H1 (cell line): ENCODE data around the gene EFCAB8. TPM values are rescaled to one million over a fixed set of nuclear protein-coding genes. Genes with fewer than 3 reads are reported as not detected.

Experiments used
- CTCF ChIA-PET: fragments of 300-600 bp; sonication (Branson Sonifier 250); formaldehyde crosslinking; loops from one replicate; lab custom pipeline; 2021; ENCODE audit not compliant: partially characterized antibody; lab: Charles Lee
- POLR2A ChIA-PET: fragments of 300-600 bp; sonication (Branson Sonifier 250); formaldehyde crosslinking; loops from one replicate; lab custom pipeline; 2021; ENCODE audit warnings: inconsistent platforms; ENCODE audit not compliant: partially characterized antibody; lab: Charles Lee
- DNase-seq, 2 experiments: peaks; one replicate each; pipeline versions ENCODE4 v3.0.0 to v3.0.0-alpha.2; 2010 to 2022; ENCODE audit warnings: low spot score in 2 of 2, low read depth in 1 of 2, mixed read lengths in 1 of 2
- FAIRE-seq: peaks from 2 replicates; lab custom pipeline; 2011; peaks lifted over from hg19 to GRCh38; lab: Jason Lieb, UNC
- H2AFZ ChIP-seq: 2 replicates; pipeline ENCODE4 v1.8.1; 2012; ENCODE audit warnings: low read length, inconsistent platforms
- H2AK5ac ChIP-seq: 2 replicates; pipeline ENCODE4 v1.6.1; 2013; ENCODE audit warnings: low read depth, low read length
- H2BK120ac ChIP-seq: replicated peaks from 2 replicates; pipeline ENCODE3; 2013; ENCODE audit warnings: low read depth, low read length, inconsistent platforms
- H2BK12ac ChIP-seq: 2 replicates; pipeline ENCODE4 v1.6.1; 2013; ENCODE audit warnings: low read depth, low read length
- H2BK15ac ChIP-seq: 2 replicates; pipeline ENCODE4 v1.6.1; 2013; ENCODE audit warnings: low read length
- H2BK20ac ChIP-seq: 2 replicates; pipeline ENCODE4 v1.6.1; 2013; ENCODE audit warnings: low read length
- H2BK5ac ChIP-seq: 2 replicates; pipeline ENCODE4 v1.6.1; 2013; ENCODE audit warnings: low read depth, low read length
- H3K14ac ChIP-seq: 2 replicates; pipeline ENCODE4 v1.6.1; 2013; ENCODE audit warnings: inconsistent platforms; ENCODE audit not compliant: insufficient read length
- H3K18ac ChIP-seq: 2 replicates; pipeline ENCODE4 v1.6.1; 2013; ENCODE audit warnings: low read length; ENCODE audit errors: extremely low read depth
- H3K23ac ChIP-seq: 2 replicates; pipeline ENCODE4 v1.6.1; 2013; ENCODE audit warnings: inconsistent platforms; ENCODE audit not compliant: insufficient read length
- H3K23me2 ChIP-seq: 2 replicates; pipeline ENCODE4 v1.6.1; 2013; ENCODE audit warnings: low read depth, low read length
- H3K27ac ChIP-seq: 2 replicates; pipeline ENCODE4 v1.6.1; 2011; ENCODE audit warnings: low read depth, low read length, inconsistent platforms
- H3K27me3 ChIP-seq, 4 experiments: replicated peaks in 1 of 4; 1 replicate in 1 of 4; 2 replicates in 3 of 4; pipeline versions ENCODE4 v1.6.1 to v1.8.1; 2011 to 2013; ENCODE audit warnings: low read length in 3 of 4, mild to moderate bottlenecking in 3 of 4, inconsistent platforms in 2 of 4, mixed read lengths in 2 of 4, moderate library complexity in 1 of 4; ENCODE audit not compliant: control insufficient read depth in 3 of 4, insufficient read depth in 3 of 4; ENCODE audit errors: extremely low read depth in 1 of 4
- H3K36me3 ChIP-seq, 4 experiments: 2 replicates each; pipeline versions ENCODE4 v1.6.1 to v1.8.1; 2011 to 2013; ENCODE audit warnings: mild to moderate bottlenecking in 4 of 4, low read length in 3 of 4, moderate library complexity in 2 of 4, control low read depth in 1 of 4, inconsistent platforms in 1 of 4; ENCODE audit not compliant: insufficient read depth in 4 of 4, control insufficient read depth in 2 of 4
- H3K4ac ChIP-seq: replicated peaks from 2 replicates; pipeline ENCODE3; 2013; ENCODE audit warnings: low read length, low read depth, mixed read lengths, inconsistent platforms; ENCODE audit not compliant: insufficient read length
- H3K4me1 ChIP-seq, 4 experiments: replicated peaks in 1 of 4; 1 replicate in 1 of 4; 2 replicates in 3 of 4; pipeline versions ENCODE4 v1.6.1 to v1.8.1; 2011 to 2013; ENCODE audit warnings: low read length in 3 of 4, inconsistent platforms in 2 of 4, mixed read lengths in 1 of 4; ENCODE audit not compliant: insufficient read depth in 4 of 4, control insufficient read depth in 3 of 4
- H3K4me2 ChIP-seq, 2 experiments: 2 replicates each; pipeline versions ENCODE4 v1.6.1 to v1.8.1; 2011 to 2013; ENCODE audit warnings: low read depth in 2 of 2, low read length in 2 of 2, control low read depth in 1 of 2, inconsistent platforms in 1 of 2, mild to moderate bottlenecking in 1 of 2; ENCODE audit not compliant: insufficient read depth in 1 of 2
- H3K4me3 ChIP-seq, 4 experiments: fragments of 200-600, 300-600 bp in 1 of 4; sonication (generic), shearing (Covaris generic), sonication (Bioruptor Twin) in 1 of 4; 2 replicates each; pipeline versions ENCODE4 v1.5.1 to v1.8.1; 2011 to 2016; ENCODE audit warnings: low read length in 4 of 4, low read depth in 3 of 4, control low read depth in 2 of 4, inconsistent platforms in 2 of 4, mild to moderate bottlenecking in 2 of 4, mixed read lengths in 1 of 4, moderate library complexity in 1 of 4; ENCODE audit not compliant: insufficient read depth in 2 of 4; ENCODE audit errors: extremely low read depth in 1 of 4
- H3K56ac ChIP-seq: replicated peaks from 2 replicates; pipeline ENCODE3; 2013; ENCODE audit warnings: low read depth, mild to moderate bottlenecking, mixed read lengths, low read length, inconsistent platforms; ENCODE audit not compliant: insufficient read length
- H3K79me1 ChIP-seq: 2 replicates; pipeline ENCODE4 v1.6.1; 2013; ENCODE audit warnings: low read depth, low read length, control low read depth
- H3K79me2 ChIP-seq, 2 experiments: 2 replicates each; pipeline versions ENCODE4 v1.6.1 to v1.8.1; 2012 to 2013; ENCODE audit warnings: low read length in 2 of 2, mild to moderate bottlenecking in 2 of 2, inconsistent platforms in 1 of 2; ENCODE audit not compliant: insufficient read depth in 2 of 2, control insufficient read depth in 1 of 2
- H3K9ac ChIP-seq, 4 experiments: replicated peaks in 1 of 4; 1 replicate in 1 of 4; 2 replicates in 3 of 4; pipeline versions ENCODE4 v1.6.1 to v1.8.1; 2011 to 2013; ENCODE audit warnings: low read depth in 3 of 4, low read length in 3 of 4, control low read depth in 2 of 4, mild to moderate bottlenecking in 2 of 4, moderate library complexity in 2 of 4, inconsistent platforms in 1 of 4; ENCODE audit errors: extremely low read depth in 1 of 4
- H3K9me3 ChIP-seq, 2 experiments: 2 replicates each; pipeline versions ENCODE4 v1.6.1 to v1.8.1; 2012 to 2013; ENCODE audit warnings: mild to moderate bottlenecking in 2 of 2, moderate library complexity in 2 of 2, control low read depth in 1 of 2, inconsistent platforms in 1 of 2, low read depth in 1 of 2, low read length in 1 of 2, mixed read lengths in 1 of 2; ENCODE audit not compliant: insufficient read depth in 2 of 2
- H4K20me1 ChIP-seq, 2 experiments: replicated peaks in 1 of 2; 2 replicates each; pipeline versions ENCODE3 to v1.8.1; 2011 to 2013; ENCODE audit warnings: inconsistent platforms in 2 of 2, low read length in 2 of 2, mild to moderate bottlenecking in 1 of 2; ENCODE audit not compliant: insufficient read depth in 2 of 2, control insufficient read depth in 1 of 2
- H4K5ac ChIP-seq: 2 replicates; pipeline ENCODE4 v1.6.1; 2013; ENCODE audit warnings: low read length, low read depth, mixed read lengths, inconsistent platforms; ENCODE audit not compliant: insufficient read length
- H4K8ac ChIP-seq: 2 replicates; pipeline ENCODE4 v1.8.0; 2013; ENCODE audit warnings: mild to moderate bottlenecking, moderate library complexity, low read length, inconsistent platforms; ENCODE audit not compliant: insufficient read depth; ENCODE audit errors: extremely low read depth
- H4K91ac ChIP-seq: replicated peaks from 2 replicates; pipeline ENCODE3; 2013; ENCODE audit warnings: low read length, mixed read lengths, inconsistent platforms; ENCODE audit not compliant: insufficient read length
- ASH2L ChIP-seq: fragments of 200-600, 300-600 bp; sonication (generic); IDR thresholded peaks from one replicate; pipeline ENCODE4 v1.7.1; 2017; ENCODE audit warnings: low read length
- BCL11A ChIP-seq, 2 experiments: IDR thresholded peaks; one replicate each; pipeline ENCODE4 v1.6.1; 2011; ENCODE audit warnings: low read depth in 2 of 2, low read length in 2 of 2, mild to moderate bottlenecking in 2 of 2
- CTBP2 ChIP-seq: IDR thresholded peaks from 2 replicates; pipeline ENCODE4 v1.7.0; 2011; ENCODE audit warnings: borderline replicate concordance, mild to moderate bottlenecking, moderate library complexity, mixed read lengths, low read length; ENCODE audit not compliant: insufficient read depth, insufficient read length
- EZH2 ChIP-seq: fragments of 200-600 bp; sonication (generic); IDR thresholded peaks from 2 replicates; pipeline ENCODE4 v1.7.1; 2012; ENCODE audit warnings: low read depth, mild to moderate bottlenecking, moderate library complexity, low read length, inconsistent platforms; ENCODE audit not compliant: severe bottlenecking
- KDM4A ChIP-seq: IDR thresholded peaks from one replicate; pipeline ENCODE4 v1.7.1; 2012; ENCODE audit warnings: low read depth, mild to moderate bottlenecking, moderate library complexity, low read length, inconsistent platforms; ENCODE audit not compliant: severe bottlenecking
- NANOG ChIP-seq: IDR thresholded peaks from 2 replicates; pipeline ENCODE4 v1.6.1; 2011; ENCODE audit warnings: low read length, low read depth, mild to moderate bottlenecking, inconsistent platforms; ENCODE audit not compliant: insufficient read depth, poor library complexity, severe bottlenecking
- NRF1 ChIP-seq: IDR thresholded peaks from 2 replicates; pipeline ENCODE4 v1.6.1; 2011; ENCODE audit warnings: mild to moderate bottlenecking, low read depth, low read length, improper control_type of control experiment
- POLR2A ChIP-seq, 2 experiments: IDR thresholded peaks; 1 replicate in 1 of 2; 2 replicates in 1 of 2; pipeline ENCODE4 v1.6.1; 2011; ENCODE audit warnings: low read depth in 2 of 2, low read length in 2 of 2, mild to moderate bottlenecking in 2 of 2; ENCODE audit errors: control extremely low read depth in 1 of 2
- SP1 ChIP-seq: IDR thresholded peaks from 2 replicates; pipeline ENCODE4 v1.6.1; 2011; ENCODE audit warnings: low read depth, low read length
- SP4 ChIP-seq: IDR thresholded peaks from 2 replicates; pipeline ENCODE4 v1.6.1; 2012; ENCODE audit warnings: low read length, inconsistent platforms
- SRF ChIP-seq: IDR thresholded peaks from 2 replicates; pipeline ENCODE4 v1.6.1; 2011; ENCODE audit warnings: mild to moderate bottlenecking, low read depth, low read length, moderate library complexity
- WGBS, 2 experiments: shearing (Covaris generic) in 1 of 2; methylation state at CpG; one replicate each; pipeline versions ENCODE4 v1.1.6 to v1.1.7; 2013 to 2015; ENCODE audit warnings: low lambda C conversion rate in 2 of 2, mixed read lengths in 2 of 2, inconsistent platforms in 1 of 2, low coverage in 1 of 2, missing lambda C conversion rate in 1 of 2; ENCODE audit not compliant: insufficient replicate concordance in 2 of 2, insufficient coverage in 1 of 2, insufficient read length in 1 of 2; ENCODE audit errors: extremely low coverage in 1 of 2, missing lambda C conversion rate in 1 of 2; 5-methylcytosine and 5-hydroxymethylcytosine counted together
- polyA plus RNA-seq, 7 experiments: library from polyadenylated mRNA; depleted of rRNA in 3 of 7; stranded (reverse) in 5 of 7; unstranded in 2 of 7; fragments of >200 nt in 5 of 7; fragments of 200-250 nt in 2 of 7; gene quantifications; 1 replicate in 5 of 7; 2 replicates in 1 of 7; 4 replicates in 1 of 7; pipeline versions ENCODE4 v1.2.1 to v1.2.3, GENCODE V29; 2011 to 2013; ENCODE audit warnings: missing spikeins in 2 of 7, mixed read lengths in 2 of 7
- total RNA-seq: library from RNA; stranded (reverse); fragmentation: NEBNext Ultra II Directional; extraction: Animal tissue kit (Norgen Biotek cat#: 25700); gene quantifications from 2 replicates; pipeline ENCODE4 v1.2.1, GENCODE V29; 2021
- TF ChIP-seq, protein P1 (sequence below), 3 experiments: IDR thresholded peaks; 1 replicate in 2 of 3; 2 replicates in 1 of 3; pipeline versions ENCODE4 v1.5.1 to v1.6.1; 2011; ENCODE audit warnings: low read length in 3 of 3, mild to moderate bottlenecking in 3 of 3, inconsistent platforms in 2 of 3, low read depth in 1 of 3, moderate library complexity in 1 of 3; ENCODE audit not compliant: insufficient read depth in 1 of 3; ENCODE audit errors: control extremely low read depth in 1 of 3

Gene EFCAB8
- total and polyA plus RNA-seq, 2 of the 8 experiments (the other 6 are each of a cell fraction or from before 2014, with no cell fraction given) = 0.06 to 0.20 TPM

DNA sequence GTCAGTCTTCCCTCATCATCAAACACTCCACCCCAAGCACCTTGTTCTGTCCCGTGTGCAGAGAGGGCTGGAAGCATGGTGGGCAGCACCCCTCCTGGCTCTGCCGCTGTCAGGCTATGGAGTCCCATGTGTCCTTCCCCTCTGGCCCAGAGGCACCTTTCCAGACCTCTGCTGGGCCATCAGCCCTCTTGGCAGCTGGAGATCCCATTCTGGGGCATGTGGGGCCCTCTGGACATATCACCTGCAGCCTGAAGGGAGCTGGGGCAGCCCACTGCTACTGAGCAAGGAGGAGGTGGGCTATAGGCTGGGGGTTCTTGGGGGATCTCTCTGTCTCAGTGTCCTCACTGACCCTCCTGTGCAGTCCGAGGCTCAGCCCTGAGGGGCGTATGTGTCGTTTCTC is 103.3 kb downstream of the EFCAB8 start:
- peaks cover 0 to 5% of the 10 kb centered on the region in 2 experiments; a peak in 1 of 4 replicates for H3K9me3 ChIP-seq
- peaks cover 0 to 4% (median 0%) of the 10 kb centered on the region in 4 experiments; a peak in 2 of 7 replicates for H3K27me3 ChIP-seq
- ChIA-PET CTCF (interaction anchor here (1.6 kb wide), 1 partner anchor 38 kb away, joined by 3 read pairs; no protein-coding TSS in a partner anchor), POLR2A (no interaction called here)
- H4K91ac ChIP-seq = no peak overlapping the region
- no peak overlapping the region for H2BK20ac ChIP-seq
- no peak overlapping the region for H2BK5ac ChIP-seq
- H4K20me1 ChIP-seq = no peaks in the 10 kb centered on the region
- H3K4me3 ChIP-seq = no peak overlapping the region
- no peak overlapping the region for H3K9ac ChIP-seq
- no peak overlapping the region for H3K27ac ChIP-seq
- H3K4me1 ChIP-seq = no peaks in the 10 kb centered on the region; a peak in 1 of 7 replicates
- H3K23me2 ChIP-seq = no peaks in the 10 kb centered on the region
- no peak overlapping the region for H4K8ac ChIP-seq
- H3K56ac ChIP-seq = no peak overlapping the region
- 84% methylated on average over 4 of the region's 5 CpGs; no CpG with 5 or more reads in 1 of the 2 experiments for WGBS, 2 experiments
- H2BK120ac ChIP-seq = no peak overlapping the region
- H3K79me2 ChIP-seq = no peaks in the 10 kb centered on the region
- no peak overlapping the region for H3K18ac ChIP-seq
- FAIRE-seq (no peak), DNase-seq (peak in 1 of 2 experiments; percentile 38)
- H3K14ac ChIP-seq = no peak overlapping the region
- no peaks in the 10 kb centered on the region for H3K36me3 ChIP-seq
- H3K23ac ChIP-seq = no peak overlapping the region
- no peak overlapping the region for H4K5ac ChIP-seq
- H2BK15ac ChIP-seq = no peak overlapping the region
- H3K79me1 ChIP-seq = no peaks in the 10 kb centered on the region
- H3K4ac ChIP-seq = no peak overlapping the region
- H2AK5ac ChIP-seq = no peak overlapping the region
- no peak overlapping the region for H3K4me2 ChIP-seq
- H2BK12ac ChIP-seq = no peak overlapping the region
- no peak overlapping the region for H2AFZ ChIP-seq
- TF ChIP-seq NRF1 (no peak), SRF (no peak), ASH2L (no peak), KDM4A (no peak), BCL11A (IDR thresholded peaks at IDR 0.05; ENCODE audit: low read depth in 2 of 2, low read length in 2 of 2) (no peak), NANOG (no peak), SP1 (no peak), POLR2A (IDR thresholded peaks at IDR 0.05; ENCODE audit: control extremely low read depth in 1 of 2, low read depth in 2 of 2, low read length in 2 of 2) (no peak), CTBP2 (no peak), SP4 (no peak), EZH2 (no peak)
- TF ChIP-seq, protein P1, sequence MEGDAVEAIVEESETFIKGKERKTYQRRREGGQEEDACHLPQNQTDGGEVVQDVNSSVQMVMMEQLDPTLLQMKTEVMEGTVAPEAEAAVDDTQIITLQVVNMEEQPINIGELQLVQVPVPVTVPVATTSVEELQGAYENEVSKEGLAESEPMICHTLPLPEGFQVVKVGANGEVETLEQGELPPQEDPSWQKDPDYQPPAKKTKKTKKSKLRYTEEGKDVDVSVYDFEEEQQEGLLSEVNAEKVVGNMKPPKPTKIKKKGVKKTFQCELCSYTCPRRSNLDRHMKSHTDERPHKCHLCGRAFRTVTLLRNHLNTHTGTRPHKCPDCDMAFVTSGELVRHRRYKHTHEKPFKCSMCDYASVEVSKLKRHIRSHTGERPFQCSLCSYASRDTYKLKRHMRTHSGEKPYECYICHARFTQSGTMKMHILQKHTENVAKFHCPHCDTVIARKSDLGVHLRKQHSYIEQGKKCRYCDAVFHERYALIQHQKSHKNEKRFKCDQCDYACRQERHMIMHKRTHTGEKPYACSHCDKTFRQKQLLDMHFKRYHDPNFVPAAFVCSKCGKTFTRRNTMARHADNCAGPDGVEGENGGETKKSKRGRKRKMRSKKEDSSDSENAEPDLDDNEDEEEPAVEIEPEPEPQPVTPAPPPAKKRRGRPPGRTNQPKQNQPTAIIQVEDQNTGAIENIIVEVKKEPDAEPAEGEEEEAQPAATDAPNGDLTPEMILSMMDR (IDR thresholded peaks at IDR 0.05; ENCODE audit: control extremely low read depth in 1 of 3, insufficient read depth in 1 of 3, low read depth in 1 of 3, low read length in 3 of 3) = no peak
